Neural crest cell (in vitro differentiated cells): ENCODE data around the gene FAM210A. TPM values are rescaled to one million over a fixed set of nuclear protein-coding genes. Genes with fewer than 3 reads are reported as not detected.
"Not testable (repeated sequence)": the region's sequence is repeated elsewhere in the genome, so short reads cannot be mapped to it uniquely, and the experiment has no call there.

Experiments
- DNase-seq: peaks from one replicate; pipeline ENCODE4 v3.0.0; 2021; ENCODE audit warnings: low read depth, mixed read lengths, low spot score
- H3K27ac Mint-ChIP-seq: one replicate; pipeline ENCODE4 v1.8.0; 2021; ENCODE audit warnings: mild to moderate bottlenecking, mixed read lengths; ENCODE audit not compliant: unreplicated experiment
- H3K27me3 Mint-ChIP-seq: 2 replicates; pipeline ENCODE4 v1.8.0; 2021; ENCODE audit warnings: low read depth, mild to moderate bottlenecking, mixed read lengths
- H3K36me3 Mint-ChIP-seq: 2 replicates; pipeline ENCODE4 v1.8.0; 2021; ENCODE audit warnings: low read depth, mild to moderate bottlenecking, mixed read lengths
- H3K4me1 Mint-ChIP-seq: 2 replicates; pipeline ENCODE4 v1.8.0; 2021; ENCODE audit warnings: mixed read lengths
- H3K4me3 Mint-ChIP-seq: one replicate; pipeline ENCODE4 v1.8.0; 2021; ENCODE audit warnings: mild to moderate bottlenecking, mixed read lengths
- H3K9me3 Mint-ChIP-seq: 2 replicates; pipeline ENCODE4 v1.8.0; 2021; ENCODE audit warnings: mixed read lengths
- CTCF ChIP-seq: fragments of 200-600 bp; sonication (generic); conservative IDR thresholded peaks from 2 replicates; pipeline ENCODE4 v1.5.0; 2021; ENCODE audit warnings: antibody characterized with exemption, mild to moderate bottlenecking
- total RNA-seq: library from RNA; stranded (reverse); gene quantifications from 2 replicates; pipeline ENCODE4 v1.2.1, GENCODE V29; 2021

Gene FAM210A
- total RNA-seq, 1 donor from 2014 or later = 15.1 TPM

GRCh38 chr18:13756671-13757070 is 30.3 kb upstream of the FAM210A start:
- no peak for DNase-seq
- H3K27me3 Mint-ChIP-seq = no peaks in the 10 kb centered on the region
- H3K9me3 Mint-ChIP-seq = no peaks in the 10 kb centered on the region
- no peak for TF ChIP-seq CTCF
- H3K4me3 Mint-ChIP-seq = no peak overlapping the region
- no peak overlapping the region for H3K27ac Mint-ChIP-seq
- peaks cover 50% of the 10 kb centered on the region for H3K36me3 Mint-ChIP-seq
- no peaks in the 10 kb centered on the region for H3K4me1 Mint-ChIP-seq

GRCh38 chr18:13756261-13756660 is 29.9 kb upstream of the FAM210A start:
- no peaks in the 10 kb centered on the region for H3K27me3 Mint-ChIP-seq
- peaks cover 54% of the 10 kb centered on the region for H3K36me3 Mint-ChIP-seq
- no peak for TF ChIP-seq CTCF
- no peak for DNase-seq
- H3K27ac Mint-ChIP-seq = no peak overlapping the region
- no peaks in the 10 kb centered on the region for H3K4me1 Mint-ChIP-seq
- H3K4me3 Mint-ChIP-seq = no peak overlapping the region
- no peaks in the 10 kb centered on the region for H3K9me3 Mint-ChIP-seq

- not testable (repeated sequence) for H3K27me3 Mint-ChIP-seq, H3K27ac Mint-ChIP-seq, DNase-seq, H3K4me1 Mint-ChIP-seq, H3K4me3 Mint-ChIP-seq, H3K9me3 Mint-ChIP-seq
- H3K36me3 Mint-ChIP-seq = peaks cover 44% of the 10 kb centered on the region
These were observed 25.2 kb upstream of the FAM210A start for GRCh38 chr18:13751599-13751998.

GRCh38 chr18:13746633-13747032 is 20.3 kb upstream of the FAM210A start:
- Mint-ChIP-seq H3K27me3 (no peaks in the 10 kb centered on the region), H3K27ac (no peak overlapping the region), H3K4me1 (no peaks in the 10 kb centered on the region), H3K9me3 (no peaks in the 10 kb centered on the region), H3K36me3 (peaks cover 31% of the 10 kb centered on the region), H3K4me3 (no peak overlapping the region)
- no peak for TF ChIP-seq CTCF
- no peak for DNase-seq

GRCh38 chr18:13745696-13746095 is 19.3 kb upstream of the FAM210A start:
- peaks cover 26% of the 10 kb centered on the region for H3K36me3 Mint-ChIP-seq
- no peak for DNase-seq
- H3K9me3 Mint-ChIP-seq = no peaks in the 10 kb centered on the region
- H3K4me1 Mint-ChIP-seq = no peaks in the 10 kb centered on the region
- no peaks in the 10 kb centered on the region for H3K27me3 Mint-ChIP-seq
- TF ChIP-seq CTCF = no peak
- H3K27ac Mint-ChIP-seq = no peak overlapping the region
- no peak overlapping the region for H3K4me3 Mint-ChIP-seq

GRCh38 chr18:13735681-13736080 is 9.3 kb upstream of the FAM210A start:
- Mint-ChIP-seq H3K4me3 (no peak overlapping the region), H3K36me3 (peaks cover 7% of the 10 kb centered on the region), H3K27ac (no peak overlapping the region), H3K9me3 (no peaks in the 10 kb centered on the region), H3K27me3 (no peaks in the 10 kb centered on the region), H3K4me1 (no peaks in the 10 kb centered on the region)
- no peak for TF ChIP-seq CTCF
- no peak for DNase-seq
